Activated CD8-positive, alpha-beta T cell treated with anti-CD3 and anti-CD28 coated beads for 36 hours (primary cell): ENCODE measurements around the gene NGLY1. TPM values are rescaled to one million over a fixed set of nuclear protein-coding genes. Genes with fewer than 3 reads are reported as not detected.

Experiments used
- ATAC-seq: fragments of 200-7000 bp; cut with Tn5 transposase; one replicate; pipeline ENCODE4 v1.10.0; 2021; ENCODE audit warnings: mild to moderate bottlenecking, moderate library complexity
- CTCF ChIA-PET: fragments of 350-600 bp; sonication (Branson Sonifier 250); formaldehyde crosslinking; loops from one replicate; lab custom pipeline; 2021; ENCODE audit warnings: antibody characterized with exemption; lab: Charles Lee
- POLR2A ChIA-PET: fragments of 350-600 bp; sonication (Branson Sonifier 250); formaldehyde crosslinking; loops from one replicate; lab custom pipeline; 2021; ENCODE audit warnings: antibody characterized with exemption; lab: Charles Lee
- DNase-seq: peaks from one replicate; pipeline ENCODE4 v3.0.0-alpha.2; 2020
- H3K27ac Mint-ChIP-seq: one replicate; pipeline ENCODE4 v1.8.0; 2021; ENCODE audit warnings: mild to moderate bottlenecking, mixed read lengths
- H3K27me3 Mint-ChIP-seq: one replicate; pipeline ENCODE4 v1.8.0; 2021; ENCODE audit warnings: mixed read lengths
- H3K36me3 Mint-ChIP-seq: one replicate; pipeline ENCODE4 v1.8.0; 2021; ENCODE audit warnings: low read depth, mixed read lengths
- H3K4me1 Mint-ChIP-seq: one replicate; pipeline ENCODE4 v1.8.0; 2021; ENCODE audit warnings: low read depth, mixed read lengths
- H3K4me3 Mint-ChIP-seq: one replicate; pipeline ENCODE4 v1.8.0; 2021; ENCODE audit warnings: mild to moderate bottlenecking, moderate library complexity, mixed read lengths
- H3K9me3 Mint-ChIP-seq: one replicate; pipeline ENCODE4 v1.8.0; 2021; ENCODE audit warnings: mixed read lengths
- intact Hi-C: fragments of 100-400 bp; cut with micrococcal nuclease; formaldehyde crosslinking; loops from one replicate; pipeline ENCODE4 v1.10.0; 2022
- total RNA-seq, 2 experiments: library from RNA; stranded (reverse); gene quantifications; one replicate each; pipeline ENCODE4 v1.2.3, GENCODE V29; 2021
- TF ChIP-seq, protein P1 (sequence below): fragments of 200-600 bp; IDR thresholded peaks from one replicate; pipeline ENCODE4 v1.8.0; 2022; ENCODE audit warnings: antibody characterized with exemption, mild to moderate bottlenecking

The NGLY1 gene
- total RNA-seq, 2 experiments from 2014 or later = 142 to 146 TPM

DNA sequence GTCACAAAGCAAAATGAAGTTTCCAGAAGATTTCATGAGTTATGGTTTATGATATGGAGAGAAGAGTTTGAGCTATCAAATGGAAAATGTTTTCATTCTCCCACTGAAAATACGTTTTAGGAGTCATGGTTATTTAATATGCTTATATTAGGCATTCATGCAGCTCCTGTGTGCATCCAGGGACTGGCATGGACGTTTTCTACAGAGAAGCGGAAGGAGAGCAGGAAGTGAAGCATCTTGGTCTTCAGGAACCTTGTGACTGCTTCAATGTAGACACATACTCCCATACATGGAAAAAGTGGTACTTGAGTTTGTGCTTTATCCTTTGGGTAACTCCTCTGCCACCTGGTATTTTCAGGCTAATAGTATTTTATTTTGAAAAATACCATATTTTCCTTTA, 75.2 kb downstream of the NGLY1 start:
- Mint-ChIP-seq H3K4me1 (no peaks in the 10 kb centered on the region), H3K9me3 (no peaks in the 10 kb centered on the region), H3K4me3 (no peak overlapping the region), H3K36me3 (no peaks in the 10 kb centered on the region), H3K27ac (no peak overlapping the region), H3K27me3 (peaks cover 13% of the 10 kb centered on the region)
- TF ChIP-seq, protein P1, sequence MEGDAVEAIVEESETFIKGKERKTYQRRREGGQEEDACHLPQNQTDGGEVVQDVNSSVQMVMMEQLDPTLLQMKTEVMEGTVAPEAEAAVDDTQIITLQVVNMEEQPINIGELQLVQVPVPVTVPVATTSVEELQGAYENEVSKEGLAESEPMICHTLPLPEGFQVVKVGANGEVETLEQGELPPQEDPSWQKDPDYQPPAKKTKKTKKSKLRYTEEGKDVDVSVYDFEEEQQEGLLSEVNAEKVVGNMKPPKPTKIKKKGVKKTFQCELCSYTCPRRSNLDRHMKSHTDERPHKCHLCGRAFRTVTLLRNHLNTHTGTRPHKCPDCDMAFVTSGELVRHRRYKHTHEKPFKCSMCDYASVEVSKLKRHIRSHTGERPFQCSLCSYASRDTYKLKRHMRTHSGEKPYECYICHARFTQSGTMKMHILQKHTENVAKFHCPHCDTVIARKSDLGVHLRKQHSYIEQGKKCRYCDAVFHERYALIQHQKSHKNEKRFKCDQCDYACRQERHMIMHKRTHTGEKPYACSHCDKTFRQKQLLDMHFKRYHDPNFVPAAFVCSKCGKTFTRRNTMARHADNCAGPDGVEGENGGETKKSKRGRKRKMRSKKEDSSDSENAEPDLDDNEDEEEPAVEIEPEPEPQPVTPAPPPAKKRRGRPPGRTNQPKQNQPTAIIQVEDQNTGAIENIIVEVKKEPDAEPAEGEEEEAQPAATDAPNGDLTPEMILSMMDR = no peak
- ChIA-PET POLR2A (no interaction called here), CTCF (no interaction called here)
- DNase-seq (no peak), ATAC-seq (no peak)
- intact Hi-C loops = no loop called here

DNA sequence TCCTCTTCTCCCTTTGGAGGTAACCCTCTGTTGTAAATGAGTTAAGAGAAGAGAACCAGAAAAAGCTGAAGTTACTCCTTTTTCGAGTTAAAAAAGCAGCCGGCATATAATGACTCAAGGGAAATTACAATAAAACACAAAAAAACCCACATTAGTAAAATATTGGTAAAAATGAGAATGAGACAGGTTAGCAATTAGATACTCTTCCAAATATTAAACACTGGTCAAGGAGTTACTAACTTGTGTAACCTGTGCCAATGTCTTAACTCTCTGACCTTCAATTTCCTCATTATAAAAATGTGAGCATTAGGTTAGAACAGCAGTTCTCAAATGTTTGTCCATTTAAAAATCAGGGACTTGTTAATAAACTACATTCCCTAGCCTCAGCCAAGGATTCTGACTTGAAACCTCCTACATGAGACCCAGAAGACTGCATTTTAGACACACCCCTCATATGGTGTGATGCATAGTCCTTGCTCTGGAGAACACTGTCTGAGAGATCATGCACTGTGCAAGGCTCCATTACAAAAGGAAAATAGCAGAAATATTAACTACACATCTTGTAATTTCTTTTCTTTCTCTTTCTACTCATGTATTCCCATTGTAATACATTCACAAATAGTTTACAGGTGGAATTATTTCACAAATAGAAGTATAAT, 75.8 kb downstream of the NGLY1 start:
- no peak for ATAC-seq
- ChIA-PET POLR2A (no interaction called here), CTCF (interaction anchor here (1.0 kb wide), 2 partner anchors 12 to 18 kb away, joined by 4 read pairs; no protein-coding TSS in a partner anchor)
- peaks cover 13% of the 10 kb centered on the region for H3K27me3 Mint-ChIP-seq
- no peaks in the 10 kb centered on the region for H3K4me1 Mint-ChIP-seq
- no peak overlapping the region for H3K27ac Mint-ChIP-seq
- H3K9me3 Mint-ChIP-seq = no peaks in the 10 kb centered on the region
- no peak for DNase-seq
- TF ChIP-seq, protein P1 = no peak
- intact Hi-C loops = no loop called here
- no peak overlapping the region for H3K4me3 Mint-ChIP-seq
- no peaks in the 10 kb centered on the region for H3K36me3 Mint-ChIP-seq

DNA sequence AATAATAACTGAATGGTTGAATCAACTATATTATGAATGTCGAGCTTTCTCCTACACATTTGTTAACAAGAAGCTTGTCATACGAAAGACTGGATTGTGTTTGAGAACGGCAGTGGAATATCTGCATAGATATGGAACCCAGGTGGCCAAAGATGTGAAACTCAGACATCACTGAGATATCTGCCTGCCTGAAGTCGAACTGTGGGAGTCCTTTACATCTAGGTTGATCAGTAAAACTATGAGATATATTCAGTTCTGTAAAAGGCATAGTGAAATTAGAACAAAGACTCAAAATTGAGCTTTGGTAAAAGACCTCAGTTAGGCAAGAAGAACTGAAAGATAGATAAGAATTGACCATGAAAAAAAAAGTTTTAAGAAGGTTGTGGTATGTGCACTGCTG, 77.0 kb downstream of the NGLY1 start:
- ATAC-seq = no peak
- DNase-seq = no peak
- POLR2A ChIA-PET = interaction anchor here (0.7 kb wide), 1 partner anchor 15 kb away, joined by 3 read pairs; no protein-coding TSS in a partner anchor
- TF ChIP-seq, protein P1 = no peak
- peaks cover 15% of the 10 kb centered on the region for H3K27me3 Mint-ChIP-seq
- CTCF ChIA-PET = interaction anchor here (1.0 to 1.6 kb wide), 2 partner anchors 10 to 58 kb away, joined by 4 read pairs; no protein-coding TSS in a partner anchor
- no peak overlapping the region for H3K4me3 Mint-ChIP-seq
- no peaks in the 10 kb centered on the region for H3K9me3 Mint-ChIP-seq
- intact Hi-C loops = no loop called here
- H3K4me1 Mint-ChIP-seq = no peaks in the 10 kb centered on the region
- no peak overlapping the region for H3K27ac Mint-ChIP-seq
- no peaks in the 10 kb centered on the region for H3K36me3 Mint-ChIP-seq

DNA sequence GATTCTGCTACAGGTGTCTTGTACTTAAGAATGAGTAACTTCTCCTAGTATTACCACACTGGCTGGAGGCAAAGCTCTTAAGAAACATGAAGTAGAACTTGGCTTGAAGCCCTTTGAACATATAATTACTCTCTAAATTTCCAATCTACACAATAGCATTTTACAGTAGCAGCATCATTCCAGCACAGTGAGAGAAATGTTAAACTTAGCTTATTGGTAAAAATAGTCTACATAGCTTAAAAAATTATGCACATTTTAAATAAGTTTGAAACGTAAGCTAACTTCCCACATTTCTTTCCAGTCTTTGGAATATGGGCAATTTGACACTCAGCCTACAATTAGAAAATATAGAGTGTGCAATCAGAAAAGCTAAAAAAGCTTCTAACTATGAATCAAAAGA, 85.7 kb downstream of the NGLY1 start:
- DNase-seq = no peak
- Mint-ChIP-seq H3K27me3 (peaks cover 5% of the 10 kb centered on the region), H3K4me1 (no peaks in the 10 kb centered on the region), H3K27ac (no peak overlapping the region), H3K4me3 (no peak overlapping the region), H3K36me3 (no peaks in the 10 kb centered on the region), H3K9me3 (no peaks in the 10 kb centered on the region)
- ATAC-seq = no peak
- intact Hi-C loops = no loop called here
- ChIA-PET POLR2A (no interaction called here), CTCF (interaction anchor here (0.7 to 1.4 kb wide), 4 partner anchors 13 to 50 kb away, joined by 3 to 7 read pairs (median 4); no protein-coding TSS in a partner anchor)
- TF ChIP-seq, protein P1 = no peak

DNA sequence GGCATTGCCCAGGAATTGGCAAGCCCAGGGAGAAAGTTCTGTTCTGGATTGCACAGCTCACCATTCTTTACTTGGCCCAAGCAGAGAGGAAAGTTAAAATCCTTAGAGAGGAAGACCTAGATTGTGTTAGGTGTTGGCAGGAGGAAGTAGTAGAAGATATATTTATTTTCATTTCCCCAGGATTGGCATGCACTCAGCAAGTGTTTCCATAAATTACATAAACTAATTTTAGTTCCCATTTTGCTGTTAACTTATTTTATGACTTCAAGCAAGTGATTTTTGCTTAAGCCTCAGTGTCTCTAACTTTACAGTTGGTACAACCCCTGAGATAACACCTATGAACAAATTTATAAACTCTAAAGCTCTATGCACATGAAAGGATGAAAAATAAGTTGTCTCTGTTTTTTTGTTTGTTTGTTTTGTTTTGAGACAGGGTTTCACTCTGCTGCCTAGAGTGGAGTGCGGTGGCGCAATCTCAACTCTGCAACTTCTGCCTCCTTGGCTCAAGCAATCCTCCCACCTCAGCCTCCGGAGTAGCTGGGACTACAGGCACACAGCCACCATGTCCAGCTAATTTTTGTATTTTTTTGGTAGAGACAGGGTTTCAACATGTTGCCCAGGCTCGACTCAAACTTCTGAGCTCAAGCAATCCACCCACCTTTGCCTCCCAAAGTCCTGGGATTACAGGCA, 87.4 kb downstream of the NGLY1 start:
- peaks cover 8% of the 10 kb centered on the region for H3K27me3 Mint-ChIP-seq
- CTCF ChIA-PET = interaction anchor here (1.4 to 1.5 kb wide), 2 partner anchors 11 to 47 kb away, joined by 3 to 4 read pairs; no protein-coding TSS in a partner anchor
- ATAC-seq = no peak

More for the DNA sequence above, 87.4 kb downstream of the NGLY1 start:
- no peaks in the 10 kb centered on the region for H3K4me1 Mint-ChIP-seq
- no peak for DNase-seq
- POLR2A ChIA-PET = no interaction called here
- no peak overlapping the region for H3K4me3 Mint-ChIP-seq
- H3K9me3 Mint-ChIP-seq = no peaks in the 10 kb centered on the region
- no peaks in the 10 kb centered on the region for H3K36me3 Mint-ChIP-seq
- intact Hi-C loops = no loop called here
- H3K27ac Mint-ChIP-seq = no peak overlapping the region
- TF ChIP-seq, protein P1 = no peak
